Astrocyte of the cerebellum (primary cell): Measurements from ENCODE around the gene LAMP5.
A peak's percentile ranks its signal among the peaks of the same experiment; 100 is the strongest.

Experiments
- DNase-seq: peaks from one replicate; pipeline ENCODE4 v3.0.0-alpha.2; 2011; ENCODE audit warnings: low read depth
- H3K4me3 ChIP-seq: 2 replicates; pipeline ENCODE4 v1.5.1; 2011; ENCODE audit warnings: mild to moderate bottlenecking, low read depth, low read length, moderate library complexity
- in situ Hi-C: cut with HindIII; loops from 2 replicates; pipeline ENCODE4 v1.10.0; 2017; ENCODE audit warnings: low sequenced_read_pairs
- TF ChIP-seq, protein P1 (sequence below): IDR thresholded peaks from 2 replicates; pipeline ENCODE4 v1.5.1; 2012; ENCODE audit warnings: low read length, low read depth, moderate library complexity, mild to moderate bottlenecking; ENCODE audit errors: missing control alignments

LAMP5 gene

DNA sequence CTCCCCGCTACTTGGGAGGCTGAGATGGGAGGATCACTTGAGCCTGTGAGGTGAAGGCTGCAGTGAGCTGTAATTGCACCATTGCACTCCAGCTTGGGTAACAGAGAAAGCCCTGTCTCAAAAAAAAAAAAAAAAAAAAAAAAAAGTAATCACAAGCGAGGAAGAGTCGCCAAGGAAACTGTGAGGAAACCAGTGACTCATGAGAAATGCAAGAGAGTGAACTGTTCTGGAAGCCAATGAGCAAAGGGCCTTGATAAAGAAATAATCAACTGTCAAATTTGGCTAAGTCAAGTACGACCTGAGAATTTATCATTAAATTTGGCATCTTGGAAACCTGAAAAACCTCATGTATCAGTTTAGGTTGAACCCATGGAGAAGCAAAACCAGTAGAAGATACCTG, 16.1 kb upstream of the LAMP5 start:
- in situ Hi-C loops = no loop called here
- H3K4me3 ChIP-seq = no peak overlapping the region
- TF ChIP-seq, protein P1, sequence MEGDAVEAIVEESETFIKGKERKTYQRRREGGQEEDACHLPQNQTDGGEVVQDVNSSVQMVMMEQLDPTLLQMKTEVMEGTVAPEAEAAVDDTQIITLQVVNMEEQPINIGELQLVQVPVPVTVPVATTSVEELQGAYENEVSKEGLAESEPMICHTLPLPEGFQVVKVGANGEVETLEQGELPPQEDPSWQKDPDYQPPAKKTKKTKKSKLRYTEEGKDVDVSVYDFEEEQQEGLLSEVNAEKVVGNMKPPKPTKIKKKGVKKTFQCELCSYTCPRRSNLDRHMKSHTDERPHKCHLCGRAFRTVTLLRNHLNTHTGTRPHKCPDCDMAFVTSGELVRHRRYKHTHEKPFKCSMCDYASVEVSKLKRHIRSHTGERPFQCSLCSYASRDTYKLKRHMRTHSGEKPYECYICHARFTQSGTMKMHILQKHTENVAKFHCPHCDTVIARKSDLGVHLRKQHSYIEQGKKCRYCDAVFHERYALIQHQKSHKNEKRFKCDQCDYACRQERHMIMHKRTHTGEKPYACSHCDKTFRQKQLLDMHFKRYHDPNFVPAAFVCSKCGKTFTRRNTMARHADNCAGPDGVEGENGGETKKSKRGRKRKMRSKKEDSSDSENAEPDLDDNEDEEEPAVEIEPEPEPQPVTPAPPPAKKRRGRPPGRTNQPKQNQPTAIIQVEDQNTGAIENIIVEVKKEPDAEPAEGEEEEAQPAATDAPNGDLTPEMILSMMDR = no peak
- DNase-seq = no peak

GRCh38 chr20:9499126-9499899, 15.1 kb upstream of the LAMP5 start:
- in situ Hi-C loops = no loop called here
- TF ChIP-seq, protein P1 = no peak
- no peak overlapping the region for H3K4me3 ChIP-seq
- DNase-seq = no peak

DNA sequence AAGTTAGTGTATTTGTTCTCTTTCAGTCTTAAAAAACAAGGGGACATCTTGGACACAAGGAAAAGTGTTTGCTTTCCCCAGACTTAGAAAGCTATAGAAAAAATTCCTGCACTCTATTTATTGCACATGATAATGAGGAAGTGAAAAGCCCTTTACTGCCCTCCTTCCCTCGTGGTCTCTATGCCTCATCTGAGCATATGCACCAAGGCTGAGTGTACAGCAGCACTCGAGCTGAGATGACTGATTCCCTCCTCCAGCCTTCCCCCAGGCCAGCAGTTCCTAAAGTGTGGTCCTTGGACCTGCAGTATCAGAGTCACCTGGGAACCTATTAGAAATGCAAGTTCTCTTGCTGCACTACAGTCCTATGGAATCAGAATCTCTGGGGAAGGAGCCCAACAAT, 14.3 kb upstream of the LAMP5 start:
- TF ChIP-seq, protein P1 = no peak
- no peak for DNase-seq
- H3K4me3 ChIP-seq = no peak overlapping the region
- in situ Hi-C loops = no loop called here

GRCh38 chr20:9501473-9501872, 12.9 kb upstream of the LAMP5 start:
- no peak for DNase-seq
- TF ChIP-seq, protein P1 = no peak
- H3K4me3 ChIP-seq = no peak overlapping the region
- in situ Hi-C loops = no loop called here

- H3K4me3 ChIP-seq = no peak overlapping the region
- TF ChIP-seq, protein P1 = peak; percentile 26
- DNase-seq = peak; percentile 88
- in situ Hi-C loops = no loop called here
Observed at GRCh38 chr20:9503526-9504245, 10.7 kb upstream of the LAMP5 start.

GRCh38 chr20:9506280-9506821, 8.0 kb upstream of the LAMP5 start:
- in situ Hi-C loops = no loop called here
- no peak overlapping the region for H3K4me3 ChIP-seq
- TF ChIP-seq, protein P1 = no peak
- no peak for DNase-seq
